Kidney capillary endothelial cell (primary cell): ENCODE results near the gene TMEM161A.
"Not testable (repeated sequence)": the region's sequence is repeated elsewhere in the genome, so short reads cannot be mapped to it uniquely, and the experiment has no call there.

ENCODE experiments used
- DNase-seq: peaks from one replicate; pipeline ENCODE4 v3.0.0-alpha.2; 2018; ENCODE audit warnings: low spot score

Gene TMEM161A

DNA sequence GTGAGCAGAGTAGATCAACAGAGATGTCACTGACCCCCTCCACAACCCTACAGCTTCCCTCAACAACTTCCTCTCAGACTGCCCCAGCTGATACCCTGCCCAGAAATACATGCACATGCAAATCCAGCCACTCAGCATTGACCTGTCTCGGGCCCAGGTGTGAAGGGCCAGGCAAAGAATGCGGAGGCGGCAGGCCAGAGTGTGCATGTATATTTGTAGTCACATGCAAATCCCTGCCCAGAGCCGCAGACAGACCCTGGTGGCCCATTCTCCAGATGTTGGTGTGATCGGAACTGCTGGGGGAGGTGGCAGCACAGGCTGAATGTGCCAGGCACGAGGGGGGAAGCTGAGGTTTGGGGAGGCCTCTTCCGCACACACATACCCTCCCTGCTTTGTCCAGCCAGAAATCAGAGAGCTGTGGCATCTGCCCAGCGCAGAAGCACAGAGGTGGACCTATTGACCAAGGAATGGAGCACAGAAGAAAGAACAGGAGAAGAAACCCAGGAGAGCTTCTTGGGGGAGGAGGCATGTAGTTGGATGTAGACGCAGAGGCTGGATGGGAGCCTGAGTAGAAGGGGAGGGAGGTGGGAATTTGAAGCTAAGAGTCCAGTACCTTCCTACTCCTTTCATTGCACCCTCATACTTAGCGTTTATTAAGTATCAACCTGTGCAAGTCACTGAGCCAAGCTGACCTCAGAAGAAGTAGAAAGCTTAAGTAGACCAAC lies 17.4 kb upstream of the TMEM161A start:
- DNase-seq, result no peak

DNA sequence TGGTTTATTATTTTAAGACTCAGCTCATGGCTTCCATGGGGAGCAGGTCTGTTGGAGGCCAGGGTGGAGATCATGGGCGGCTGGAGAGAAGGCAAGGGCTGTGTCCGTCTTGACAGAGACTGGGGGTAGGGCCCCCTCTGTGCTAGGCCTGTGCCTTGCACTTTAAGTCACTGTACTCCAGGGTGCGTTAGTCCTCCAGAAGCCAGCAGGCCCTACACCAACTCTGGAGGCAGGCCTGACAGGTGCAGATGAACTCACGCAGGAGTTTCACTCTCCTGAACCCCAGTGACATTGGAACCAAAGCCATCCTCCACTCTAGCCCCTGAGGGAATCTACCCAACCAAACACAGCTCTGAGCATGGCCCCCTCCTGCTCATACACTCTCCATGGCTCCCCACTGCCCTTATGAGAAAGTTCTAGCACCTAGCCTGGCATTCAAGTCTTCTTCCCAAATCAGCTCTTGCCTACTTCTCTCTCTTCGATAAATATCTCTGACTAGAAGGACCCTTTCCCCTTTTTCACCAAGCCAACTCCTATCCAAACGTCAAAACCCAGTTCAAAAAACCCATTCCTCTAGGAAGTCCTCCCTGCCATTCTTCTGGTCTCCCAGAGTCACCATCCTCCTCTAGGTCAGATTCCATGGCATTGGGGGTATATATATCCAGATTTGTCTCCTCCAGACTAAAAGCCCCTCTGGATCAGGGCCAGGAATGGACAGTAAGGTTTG lies 16.7 kb upstream of the TMEM161A start:
- DNase-seq, result no peak

DNA sequence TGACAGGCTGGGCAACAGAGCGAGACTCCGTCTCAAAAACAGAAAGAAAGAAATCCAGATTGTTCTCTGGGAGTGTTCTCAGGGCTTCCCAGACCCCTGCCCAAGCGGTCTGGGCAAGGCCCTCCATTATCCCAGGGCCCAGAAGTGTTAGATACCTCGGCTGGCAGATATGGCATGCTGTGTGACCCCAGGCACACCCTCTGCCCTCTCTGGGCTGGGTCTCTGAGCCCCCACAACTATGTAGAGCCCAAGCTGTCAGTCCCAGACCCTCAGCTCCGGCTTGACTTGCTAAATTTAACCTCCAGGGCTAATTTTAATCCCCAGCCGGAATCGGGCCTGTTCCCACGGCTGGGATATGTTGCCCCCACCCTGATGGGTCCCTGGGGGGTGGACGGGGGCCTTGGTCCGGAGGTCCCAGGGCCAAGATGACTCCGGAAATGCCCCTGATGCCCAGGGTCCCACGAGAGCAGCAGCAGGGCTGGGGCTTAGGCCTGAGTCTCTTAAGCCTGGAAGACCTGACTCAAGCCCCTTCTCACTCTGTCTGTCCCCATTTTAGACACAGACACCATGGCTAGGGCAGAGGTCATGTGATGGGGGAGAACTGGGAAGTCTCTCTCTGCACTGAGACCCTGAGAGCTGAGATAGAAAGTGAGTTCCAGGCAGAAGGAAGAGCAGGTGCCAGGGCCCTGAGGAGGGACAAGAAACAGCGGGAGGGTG lies 14.5 kb upstream of the TMEM161A start:
- no peak for DNase-seq

GRCh38 chr19:19151418-19151817 lies 13.1 kb upstream of the TMEM161A start:
- DNase-seq, result no peak

- DNase-seq, result no peak
Measured at GRCh38 chr19:19149435-19149834, 11.2 kb upstream of the TMEM161A start.

- DNase-seq, result not testable (repeated sequence)
Measured at GRCh38 chr19:19148504-19148903, 10.2 kb upstream of the TMEM161A start.

GRCh38 chr19:19147344-19147743 lies 9.1 kb upstream of the TMEM161A start:
- no peak for DNase-seq

GRCh38 chr19:19146865-19147264 lies 8.6 kb upstream of the TMEM161A start:
- no peak for DNase-seq

GRCh38 chr19:19145684-19146608 lies 7.7 kb upstream of the TMEM161A start:
- peak; percentile 38 for DNase-seq

GRCh38 chr19:19145281-19145680 lies 7.0 kb upstream of the TMEM161A start:
- no peak for DNase-seq

DNA sequence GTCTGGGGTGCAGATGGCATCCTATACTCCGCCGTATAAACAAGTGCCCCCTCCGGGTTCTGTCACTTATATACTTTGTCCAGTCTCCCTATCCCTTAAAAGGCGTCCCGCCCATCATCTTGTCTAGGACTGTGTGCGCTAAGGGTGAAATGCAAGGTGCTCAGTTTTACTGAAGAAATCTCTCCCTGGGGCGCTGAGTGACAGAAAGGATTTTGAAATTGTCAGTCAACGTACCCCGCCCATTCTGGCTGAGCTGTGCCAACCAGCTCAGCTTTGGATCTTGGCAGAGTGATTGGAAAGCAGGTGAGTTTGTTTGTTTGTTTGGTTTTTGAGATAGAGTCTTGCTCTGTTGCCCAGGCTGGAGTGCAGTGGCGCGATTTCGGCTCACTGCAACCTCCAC lies 4.1 kb upstream of the TMEM161A start:
- DNase-seq, result no peak

- no peak for DNase-seq
Measured at GRCh38 chr19:19140476-19140875, 2.2 kb upstream of the TMEM161A start.

GRCh38 chr19:19139876-19140229 lies 1.6 kb upstream of the TMEM161A start:
- DNase-seq, result no peak

DNA sequence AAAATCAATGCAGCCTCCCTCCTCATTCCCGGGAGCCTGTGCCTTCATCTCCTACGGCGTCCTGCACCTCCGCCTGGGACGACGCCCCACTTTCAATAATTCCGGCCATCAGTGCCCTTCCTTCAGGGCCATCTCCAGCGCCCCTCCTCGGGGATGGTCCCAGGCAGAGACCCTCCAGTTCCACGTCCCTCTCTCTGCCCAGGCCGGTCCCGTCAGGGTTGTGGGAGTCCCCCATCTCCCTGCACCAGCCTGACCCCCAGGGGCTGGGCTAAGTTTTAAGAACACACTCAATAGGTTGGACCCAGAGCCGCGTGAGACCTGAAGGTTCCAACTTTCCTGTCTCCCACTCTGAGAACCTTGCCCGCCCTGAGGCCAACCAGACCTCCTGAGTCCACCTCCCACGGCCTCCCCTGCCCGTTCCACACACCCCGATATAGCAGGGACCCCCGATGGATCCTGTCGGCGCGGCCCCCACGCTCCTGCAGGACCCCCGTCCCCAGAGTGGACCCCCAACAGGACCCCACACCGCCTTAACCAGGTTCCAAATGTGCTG lies 646 bp downstream of the TMEM161A start:
- no peak for DNase-seq

- not testable (repeated sequence) for DNase-seq
Measured at GRCh38 chr19:19135713-19136112, 2.6 kb downstream of the TMEM161A start.

- DNase-seq, result no peak
Measured at GRCh38 chr19:19134687-19135158, 3.6 kb downstream of the TMEM161A start.

GRCh38 chr19:19133985-19134384 lies 4.3 kb downstream of the TMEM161A start:
- DNase-seq, result no peak

GRCh38 chr19:19132912-19133311 lies 5.4 kb downstream of the TMEM161A start:
- DNase-seq, result no peak

- no peak for DNase-seq
Measured at GRCh38 chr19:19131989-19132388, 6.3 kb downstream of the TMEM161A start.

DNA sequence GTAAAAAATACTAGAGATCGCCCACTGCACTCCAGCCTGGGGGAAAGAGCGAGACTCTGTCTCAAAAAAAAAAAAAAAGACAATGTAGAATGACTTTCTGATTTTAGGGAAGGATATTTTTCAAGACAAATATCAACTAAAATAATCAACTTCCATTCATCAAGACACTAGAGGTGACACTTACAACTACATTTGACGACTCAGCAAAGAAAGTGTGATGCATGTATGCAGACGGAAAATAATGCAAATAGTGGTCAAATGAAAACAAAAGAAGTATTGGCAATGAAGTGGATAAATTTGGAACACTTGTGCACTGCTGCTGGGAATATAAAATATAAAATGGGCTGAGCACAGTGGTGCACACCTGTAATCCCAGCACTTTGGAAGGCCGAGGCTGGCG lies 12.2 kb downstream of the TMEM161A start:
- DNase-seq, result no peak

- no peak for DNase-seq
Measured at GRCh38 chr19:19123386-19123785, 14.9 kb downstream of the TMEM161A start.

DNA sequence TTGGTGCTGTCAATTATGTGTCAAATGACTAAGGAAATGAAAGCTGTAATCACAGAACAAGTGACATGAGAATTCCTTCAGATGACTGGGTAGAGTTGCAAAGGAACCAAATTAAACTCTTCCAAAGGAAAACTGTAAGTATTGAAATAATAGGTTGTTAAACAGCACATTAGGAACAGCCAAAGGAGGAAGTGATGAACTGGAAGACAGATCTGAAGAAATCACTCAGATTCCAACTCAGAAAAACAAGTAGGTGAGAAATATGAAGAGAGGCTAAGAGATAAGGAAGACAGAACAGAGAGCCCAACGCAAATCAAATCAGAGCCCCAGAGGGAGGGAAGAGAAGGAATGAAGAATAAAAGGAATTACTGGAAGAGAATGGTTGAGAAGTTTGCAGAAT lies 15.4 kb downstream of the TMEM161A start:
- no peak for DNase-seq
